Astrocyte of the cerebellum (primary cell): ENCODE data around the gene FRS3.
"Not testable (repeated sequence)": the region's sequence is repeated elsewhere in the genome, so short reads cannot be mapped to it uniquely, and the experiment has no call there.

Experiments
- DNase-seq: peaks from one replicate; pipeline ENCODE4 v3.0.0-alpha.2; 2011; ENCODE audit warnings: low read depth
- H3K4me3 ChIP-seq: 2 replicates; pipeline ENCODE4 v1.5.1; 2011; ENCODE audit warnings: mild to moderate bottlenecking, low read depth, low read length, moderate library complexity
- in situ Hi-C: cut with HindIII; loops from 2 replicates; pipeline ENCODE4 v1.10.0; 2017; ENCODE audit warnings: low sequenced_read_pairs
- TF ChIP-seq, protein P1 (sequence below): IDR thresholded peaks from 2 replicates; pipeline ENCODE4 v1.5.1; 2012; ENCODE audit warnings: low read length, low read depth, moderate library complexity, mild to moderate bottlenecking; ENCODE audit errors: missing control alignments

The FRS3 gene

DNA sequence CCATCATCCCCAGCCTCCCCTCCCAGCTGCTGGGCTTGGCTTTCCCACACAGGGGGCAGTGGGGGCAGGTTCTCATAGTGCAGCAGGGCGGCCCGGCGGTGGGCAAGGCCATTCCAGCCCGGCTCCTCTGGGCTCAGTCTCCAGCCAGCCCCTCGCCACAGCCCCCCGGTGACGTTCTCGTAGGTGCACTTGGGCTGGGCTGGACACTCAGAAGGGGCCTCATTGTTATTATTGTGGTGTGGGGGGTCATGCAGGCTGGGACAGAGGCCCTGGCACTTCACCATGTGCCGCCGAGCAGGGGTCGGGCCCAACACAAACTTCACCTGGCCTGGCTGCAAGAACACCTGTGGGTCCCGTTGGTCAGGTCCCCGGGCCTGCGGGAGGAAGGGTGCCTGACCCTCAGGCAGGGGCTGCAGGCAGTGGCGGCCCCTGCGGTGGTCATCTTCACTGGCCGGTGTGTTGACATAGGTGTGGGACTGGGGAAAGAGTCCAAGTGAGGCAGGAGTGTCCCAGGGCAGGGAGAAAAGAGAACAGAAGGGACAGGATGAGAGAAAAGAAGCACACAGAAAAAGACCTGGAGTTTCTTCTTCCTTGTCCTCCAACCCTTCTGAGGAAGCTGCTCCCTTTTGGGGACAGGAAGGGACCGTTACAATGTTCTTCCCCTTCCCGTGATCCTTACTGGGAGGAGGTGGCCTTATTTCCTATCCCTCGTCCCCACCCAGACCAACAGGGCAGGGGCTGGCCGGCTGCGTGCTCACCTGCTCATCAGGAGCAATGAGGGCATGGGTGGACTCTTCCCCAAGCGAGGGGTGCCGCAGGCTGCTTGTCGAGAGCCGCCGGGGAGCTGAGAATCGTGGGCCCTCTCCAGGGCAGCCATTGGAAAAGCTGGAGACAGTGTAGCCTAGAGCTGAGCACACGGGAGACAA is 8.4 kb downstream of the FRS3 start:
- in situ Hi-C loops = no loop called here
- TF ChIP-seq, protein P1, sequence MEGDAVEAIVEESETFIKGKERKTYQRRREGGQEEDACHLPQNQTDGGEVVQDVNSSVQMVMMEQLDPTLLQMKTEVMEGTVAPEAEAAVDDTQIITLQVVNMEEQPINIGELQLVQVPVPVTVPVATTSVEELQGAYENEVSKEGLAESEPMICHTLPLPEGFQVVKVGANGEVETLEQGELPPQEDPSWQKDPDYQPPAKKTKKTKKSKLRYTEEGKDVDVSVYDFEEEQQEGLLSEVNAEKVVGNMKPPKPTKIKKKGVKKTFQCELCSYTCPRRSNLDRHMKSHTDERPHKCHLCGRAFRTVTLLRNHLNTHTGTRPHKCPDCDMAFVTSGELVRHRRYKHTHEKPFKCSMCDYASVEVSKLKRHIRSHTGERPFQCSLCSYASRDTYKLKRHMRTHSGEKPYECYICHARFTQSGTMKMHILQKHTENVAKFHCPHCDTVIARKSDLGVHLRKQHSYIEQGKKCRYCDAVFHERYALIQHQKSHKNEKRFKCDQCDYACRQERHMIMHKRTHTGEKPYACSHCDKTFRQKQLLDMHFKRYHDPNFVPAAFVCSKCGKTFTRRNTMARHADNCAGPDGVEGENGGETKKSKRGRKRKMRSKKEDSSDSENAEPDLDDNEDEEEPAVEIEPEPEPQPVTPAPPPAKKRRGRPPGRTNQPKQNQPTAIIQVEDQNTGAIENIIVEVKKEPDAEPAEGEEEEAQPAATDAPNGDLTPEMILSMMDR = no peak
- no peak for DNase-seq
- H3K4me3 ChIP-seq = no peak overlapping the region

DNA sequence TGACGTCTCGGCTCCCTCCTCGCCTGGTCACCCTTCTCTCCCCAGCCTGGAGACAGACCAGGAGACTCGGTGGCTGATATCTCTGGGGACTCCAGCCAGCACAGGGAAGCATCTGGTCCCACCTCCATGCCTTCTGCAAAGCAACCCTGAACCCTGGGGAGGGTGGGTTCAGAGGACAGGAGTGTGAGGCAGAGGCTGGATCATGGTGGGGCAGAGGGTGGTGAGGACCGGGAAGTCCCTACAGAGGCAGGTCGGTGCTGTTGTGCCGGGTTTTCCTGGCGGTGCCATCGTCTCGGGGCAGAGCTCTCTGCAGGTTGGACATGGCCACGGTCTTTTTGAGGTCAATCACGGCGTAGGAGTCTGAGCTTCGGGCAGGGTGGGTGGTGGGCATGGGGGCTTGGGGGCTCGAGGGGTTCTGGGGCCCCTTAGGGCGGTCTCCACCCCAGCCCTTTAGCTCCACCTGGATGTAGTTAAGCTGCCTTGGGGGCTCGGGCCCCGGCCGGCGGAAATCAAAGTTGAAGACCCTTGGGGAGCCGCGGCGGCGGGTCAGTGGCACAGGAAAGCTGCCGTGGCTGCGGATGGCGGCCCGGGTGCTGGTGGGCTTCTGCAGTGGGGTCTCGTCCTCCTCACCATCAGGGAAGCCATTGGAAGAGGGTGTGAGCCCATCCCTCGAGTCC is 9.2 kb downstream of the FRS3 start:
- in situ Hi-C loops = no loop called here
- H3K4me3 ChIP-seq = no peak overlapping the region
- no peak for DNase-seq
- TF ChIP-seq, protein P1 = no peak

DNA sequence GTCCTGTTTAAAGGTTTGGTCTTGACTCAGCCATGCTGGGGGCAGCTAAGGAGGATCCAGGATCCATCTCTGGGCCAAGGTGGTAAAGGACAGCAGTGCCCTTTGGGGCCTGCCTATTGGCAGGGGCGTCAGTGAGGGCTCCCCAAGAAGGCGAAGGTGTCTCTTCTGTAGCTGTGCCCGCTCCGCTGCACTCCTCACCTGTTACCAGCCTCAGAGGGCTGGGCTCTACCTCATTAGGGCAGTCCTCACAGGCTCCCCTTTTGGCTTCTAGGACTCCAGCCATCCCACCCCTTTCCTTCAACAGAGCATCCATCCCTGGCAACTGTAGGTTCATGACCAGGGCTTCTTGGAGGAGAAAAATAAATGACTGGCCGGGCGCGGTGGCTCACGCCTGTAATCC is 10.3 kb downstream of the FRS3 start:
- no peak overlapping the region for H3K4me3 ChIP-seq
- no peak for DNase-seq
- TF ChIP-seq, protein P1 = no peak
- in situ Hi-C loops = no loop called here

DNA sequence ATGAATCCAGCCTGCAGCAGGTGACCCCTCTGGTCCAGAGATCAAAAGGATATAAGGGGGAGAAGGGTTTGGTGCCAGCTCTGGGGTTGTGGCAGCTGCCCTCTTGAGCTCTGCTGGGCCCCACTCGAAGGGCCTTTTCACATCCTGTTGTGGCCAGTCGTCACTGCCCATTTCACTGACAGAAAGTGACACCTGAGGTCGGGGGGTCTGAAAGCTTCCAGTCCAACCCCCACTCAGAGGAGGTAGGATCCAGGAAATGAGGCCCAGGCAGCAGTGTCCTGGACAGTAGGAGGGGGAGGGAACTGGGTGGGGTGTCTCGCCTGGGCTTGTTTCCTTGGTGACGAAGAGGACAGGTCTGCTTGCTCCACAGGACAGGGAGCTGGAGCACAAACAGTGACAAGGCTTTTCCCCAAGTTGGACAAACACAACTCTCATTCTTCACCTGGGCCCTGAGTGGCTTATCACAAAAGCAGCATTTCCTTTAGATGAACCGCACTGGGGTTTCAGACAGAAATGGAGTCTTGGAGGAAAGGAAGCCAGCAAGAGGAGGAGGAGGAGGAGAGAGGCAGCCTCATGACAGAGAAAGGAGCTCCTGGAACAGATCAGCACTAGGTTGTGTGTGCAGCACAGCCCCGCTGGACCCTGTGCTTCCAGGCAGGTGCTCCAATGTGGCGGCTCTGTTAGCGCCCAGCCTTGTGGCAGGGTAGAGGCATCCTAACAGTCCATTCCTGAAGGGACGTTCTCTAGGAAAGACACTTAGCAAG is 11.0 kb downstream of the FRS3 start:
- H3K4me3 ChIP-seq = no peak overlapping the region
- TF ChIP-seq, protein P1 = no peak
- no peak for DNase-seq
- in situ Hi-C loops = no loop called here

DNA sequence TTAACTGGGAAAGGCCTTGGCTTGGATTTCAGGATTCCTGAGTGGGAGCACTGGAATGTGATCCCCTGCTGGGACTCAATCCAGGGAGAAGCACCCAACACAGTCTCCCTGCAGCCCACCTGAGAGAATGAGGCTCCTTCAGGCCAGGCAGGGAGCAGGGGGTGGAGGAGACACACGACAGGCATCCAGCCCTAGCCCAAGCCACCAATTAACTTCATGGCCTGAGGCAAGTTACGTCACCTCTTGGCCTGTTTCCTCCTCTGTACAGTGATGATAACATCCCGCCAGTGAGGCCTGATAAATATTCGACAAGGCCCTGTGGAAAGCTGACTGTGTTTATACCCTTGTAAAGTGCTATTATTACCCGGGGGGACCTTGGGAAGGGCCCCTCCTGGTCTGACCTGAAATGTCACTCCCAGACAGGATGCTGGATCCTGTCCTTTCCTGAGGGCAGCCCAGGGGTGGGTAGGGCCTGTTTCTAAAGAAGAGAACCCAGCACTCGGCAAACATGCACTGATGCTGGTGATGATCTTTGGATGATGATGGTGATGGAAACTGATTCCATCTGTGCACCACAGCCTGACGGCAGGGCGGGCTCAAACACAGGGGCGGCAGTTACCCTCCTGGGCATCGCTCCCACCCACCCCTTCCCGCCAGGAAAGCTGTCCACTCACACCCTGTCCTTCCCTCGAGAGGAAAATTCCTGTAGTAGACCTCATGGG is 12.4 kb downstream of the FRS3 start:
- in situ Hi-C loops = no loop called here
- TF ChIP-seq, protein P1 = no peak

DNA sequence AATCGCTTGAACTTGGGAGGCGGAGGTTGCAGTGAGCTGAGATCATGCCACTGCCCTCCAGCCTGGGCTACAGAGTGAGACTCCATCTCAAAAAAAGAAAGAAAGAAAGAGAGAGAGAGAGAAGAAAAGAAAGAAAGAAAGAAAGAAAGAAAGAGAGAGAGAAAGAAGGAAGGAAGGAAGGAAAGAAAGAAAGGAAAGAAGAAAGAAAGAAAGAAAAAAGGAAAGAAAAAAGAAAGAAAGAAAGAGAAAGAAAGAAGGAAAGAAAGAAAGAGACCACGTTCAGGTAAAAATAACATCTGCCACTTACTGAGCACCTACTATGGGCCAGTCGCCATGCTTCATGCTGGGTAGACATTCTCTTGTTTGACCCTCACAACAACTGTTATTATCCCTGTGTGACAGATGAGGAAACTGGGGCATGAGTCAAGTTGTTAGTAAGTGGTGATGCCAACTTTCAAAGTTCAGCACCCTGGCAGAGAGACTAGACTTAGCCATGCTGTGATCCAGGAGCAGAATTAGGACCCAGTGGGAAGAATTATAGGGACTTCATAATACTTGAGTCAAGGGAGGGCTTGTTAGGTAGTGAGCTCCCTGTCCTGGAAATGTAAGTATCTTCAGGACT is 13.5 kb downstream of the FRS3 start:
- DNase-seq, in situ Hi-C loops, H3K4me3 ChIP-seq: not testable (repeated sequence)

More for the DNA sequence above, 12.4 kb downstream of the FRS3 start:
- no peak for DNase-seq
- no peak overlapping the region for H3K4me3 ChIP-seq
